ENCODE results near the gene SLC26A1.

GRCh38 chr4:1036976-1037810, 44.0 kb upstream of the SLC26A1 start:
- TF ChIP-seq CTCF (IDR thresholded peaks at IDR 0.05) (no peak), SIN3A (IDR thresholded peaks at IDR 0.05; ENCODE audit: borderline replicate concordance, insufficient read depth, low read depth, low read length) (no peak), REST (IDR thresholded peaks at IDR 0.05; ENCODE audit: insufficient read depth in 1 of 2, low read depth in 2 of 2, low read length in 1 of 2) (no peak), POLR2AphosphoS5 (IDR thresholded peaks at IDR 0.05; ENCODE audit: low read depth, low read length) (no peak)

Measured in Panc1 (cell line).